Measurements from ENCODE around the gene NPAT.
"Not testable (repeated sequence)": the region's sequence is repeated elsewhere in the genome, so short reads cannot be mapped to it uniquely, and the experiment has no call there.

NPAT gene

GRCh38 chr11:108147150-108147549 is 75.3 kb downstream of the NPAT start:
- no peak for DNase-seq

DNA sequence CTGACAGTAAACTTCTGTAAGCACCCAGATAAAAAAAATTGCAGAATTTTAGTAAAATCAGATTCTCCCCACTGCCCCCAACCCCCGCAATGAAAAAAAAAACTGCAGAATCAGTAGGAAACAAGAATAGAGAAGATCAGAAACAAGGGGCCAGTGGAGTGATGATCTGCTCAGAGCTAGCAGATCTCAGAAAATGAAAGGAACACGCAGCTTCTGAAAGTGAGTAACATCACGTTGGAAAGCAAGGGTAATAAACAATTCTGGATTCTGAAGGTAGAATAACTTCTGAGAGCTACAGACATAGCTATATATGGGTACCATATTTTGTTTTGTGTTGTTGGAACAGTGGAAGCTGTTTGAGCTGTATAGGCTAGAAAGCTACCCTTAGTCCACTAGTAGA is 77.8 kb downstream of the NPAT start:
- no peak for DNase-seq

DNA sequence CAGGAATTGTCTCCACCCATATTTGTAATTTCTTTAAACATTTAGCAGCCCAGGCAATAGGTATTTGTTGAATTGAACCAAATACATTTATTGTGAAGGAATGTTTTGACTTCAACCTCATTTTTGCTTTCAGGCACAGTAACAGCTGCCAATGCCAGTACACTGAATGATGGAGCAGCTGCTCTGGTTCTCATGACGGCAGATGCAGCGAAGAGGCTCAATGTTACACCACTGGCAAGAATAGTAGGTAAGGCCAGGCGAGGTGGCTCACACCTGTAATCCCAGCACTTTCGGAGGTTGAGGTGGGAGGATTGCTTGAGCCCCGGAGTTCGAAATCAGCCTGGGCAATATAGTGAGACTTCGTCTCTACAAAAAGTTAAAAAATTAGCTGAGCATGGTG is 80.1 kb downstream of the NPAT start:
- DNase-seq: no peak

DNA sequence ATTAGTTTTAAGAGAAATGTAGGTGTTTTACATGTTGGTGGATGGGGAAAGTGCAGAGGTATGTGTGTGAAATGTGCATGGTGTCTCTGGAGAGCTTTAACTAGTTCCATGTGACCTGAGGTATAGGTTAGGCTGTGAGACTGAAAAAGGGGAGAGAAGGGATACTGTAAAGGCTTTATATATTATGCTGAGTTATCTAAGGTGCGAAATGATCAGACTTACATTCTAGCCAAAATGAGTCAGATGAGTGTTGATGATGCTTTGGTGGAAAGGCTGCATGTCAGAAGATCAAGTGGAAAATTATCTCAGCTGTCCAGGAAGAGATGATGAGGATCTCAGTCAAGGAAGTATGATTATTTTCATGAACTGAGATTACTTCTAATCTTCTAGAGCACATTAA is 85.2 kb downstream of the NPAT start:
- DNase-seq: no peak

GRCh38 chr11:108135845-108136544 is 86.4 kb downstream of the NPAT start:
- DNase-seq: no peak

- not testable (repeated sequence) for DNase-seq
These were observed 89.4 kb downstream of the NPAT start for GRCh38 chr11:108132993-108133538.

GRCh38 chr11:108131993-108132392 is 90.4 kb downstream of the NPAT start:
- no peak for DNase-seq

- no peak for DNase-seq
These were observed 93.7 kb downstream of the NPAT start for GRCh38 chr11:108128772-108129171.

DNA sequence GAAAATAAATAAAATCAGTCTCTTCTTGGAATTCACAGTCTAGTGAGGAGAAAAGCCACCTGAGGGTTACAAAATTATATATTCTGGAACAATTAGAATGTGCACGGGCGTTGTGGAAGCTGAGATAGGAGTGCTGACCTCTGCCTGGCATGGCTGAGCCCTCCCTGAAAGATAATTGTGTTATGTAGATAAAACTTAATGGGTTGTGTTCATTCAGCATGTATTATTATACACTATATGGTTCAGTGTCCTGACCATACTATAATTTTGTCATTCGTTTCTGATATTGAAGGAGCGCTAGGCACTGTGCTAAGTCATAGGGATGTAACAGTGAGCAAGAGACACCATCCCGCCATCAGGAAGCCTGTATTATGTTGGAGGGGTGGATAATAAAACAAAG is 97.3 kb downstream of the NPAT start:
- DNase-seq: no peak

GRCh38 chr11:108122166-108122628 is 100.2 kb downstream of the NPAT start:
- peak; percentile 18 for DNase-seq

- peak; percentile 83 for DNase-seq
These were observed 100.9 kb downstream of the NPAT start, which contains the start of gene ACAT1 for GRCh38 chr11:108121274-108122155. ACAT1 (plus strand) TSS chr11:108121567; CDS start chr11:108121607, 40 bp downstream.

DNA sequence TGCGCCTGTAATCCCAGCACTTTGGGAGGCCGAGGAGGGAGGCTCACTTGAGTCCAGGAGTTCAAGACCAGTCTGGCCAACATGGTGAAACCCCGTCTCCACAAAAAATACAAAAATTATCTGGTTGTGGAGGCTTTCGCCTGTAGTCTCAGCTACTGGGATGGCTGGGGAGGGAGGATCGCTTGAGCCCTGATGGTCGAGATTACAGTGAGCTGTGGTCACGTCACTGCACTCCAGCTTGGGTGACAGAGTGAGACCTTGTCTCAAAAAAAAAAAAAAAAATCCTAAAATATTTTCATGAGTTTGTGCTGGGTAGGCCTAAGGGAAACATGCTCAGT is 101.5 kb downstream of the NPAT start:
- not testable (repeated sequence) for DNase-seq

GRCh38 chr11:108117746-108118371 is 104.6 kb downstream of the NPAT start:
- DNase-seq: peak; percentile 60

DNA sequence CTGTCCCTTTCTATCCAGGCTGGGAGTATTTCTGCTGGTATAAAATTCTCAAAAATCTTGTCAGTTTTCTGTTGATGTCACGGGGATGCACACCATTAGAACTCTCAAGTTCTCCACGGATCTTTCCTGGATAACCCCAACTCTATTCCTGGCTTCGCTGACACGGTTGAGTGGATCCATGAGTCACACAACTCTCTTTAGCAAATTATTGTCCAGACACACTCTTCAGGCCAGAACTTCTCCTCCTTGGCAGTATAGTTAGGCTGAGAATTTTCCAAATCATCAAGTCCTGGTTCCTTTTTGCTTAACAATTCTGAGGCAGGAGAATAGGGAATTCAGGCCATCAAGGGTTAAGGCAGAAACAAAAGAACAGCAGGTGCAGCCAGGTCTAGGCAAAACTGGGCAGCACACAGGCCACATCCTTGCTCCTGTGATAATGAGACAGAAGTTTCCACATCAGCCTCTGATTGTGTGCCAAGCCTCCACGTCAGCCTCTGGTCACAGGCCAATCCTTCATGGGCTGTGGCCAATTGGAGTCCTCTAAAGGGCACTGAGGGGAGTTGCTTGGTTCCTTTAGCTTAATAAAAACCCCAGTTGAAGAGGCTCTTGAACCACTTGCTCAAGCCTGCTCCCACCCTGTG is 106.8 kb downstream of the NPAT start:
- DNase-seq: peak; percentile 84

GRCh38 chr11:108112057-108112456 is 110.4 kb downstream of the NPAT start:
- no peak for DNase-seq

DNA sequence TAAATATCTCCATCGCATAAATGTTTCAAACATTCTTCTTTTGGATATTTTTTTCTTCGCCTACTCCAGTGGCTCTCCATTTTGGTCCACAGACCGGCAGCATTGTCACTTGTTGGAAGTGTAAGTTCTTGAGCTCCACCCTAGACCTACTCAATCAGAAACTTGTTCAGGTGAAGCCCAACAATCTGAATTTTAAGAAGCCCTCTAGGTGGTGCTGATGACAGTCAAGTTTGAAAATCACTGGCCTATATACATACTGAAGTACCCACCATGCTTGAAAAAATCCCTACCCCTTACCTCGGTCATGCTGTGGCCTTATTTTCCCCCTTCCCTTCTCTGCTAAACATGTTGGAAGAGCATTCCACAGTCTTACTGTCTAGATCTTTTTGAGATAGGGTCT is 111.3 kb downstream of the NPAT start:
- DNase-seq: no peak
